KOPT-K1 (cell line): Measurements from ENCODE around the gene RPN2.

ENCODE experiments used
- H3K27ac ChIP-seq: fragments of 200-600 bp; sonication (generic); 2 replicates; pipeline ENCODE4 v1.5.1; 2016; ENCODE audit warnings: antibody characterized with exemption, mild to moderate bottlenecking, low read depth, low read length; ENCODE audit not compliant: poor library complexity, severe bottlenecking
- H3K36me3 ChIP-seq: fragments of 200-600 bp; sonication (generic); 2 replicates; pipeline ENCODE4 v1.5.1; 2017; ENCODE audit warnings: antibody characterized with exemption, mild to moderate bottlenecking, low read length, moderate library complexity; ENCODE audit not compliant: insufficient read depth
- H3K9me3 ChIP-seq: fragments of 200-600 bp; sonication (generic); 2 replicates; pipeline ENCODE4 v1.5.1; 2017; ENCODE audit warnings: antibody characterized with exemption, low read length, mild to moderate bottlenecking; ENCODE audit not compliant: insufficient read depth, poor library complexity, severe bottlenecking

RPN2 gene

DNA sequence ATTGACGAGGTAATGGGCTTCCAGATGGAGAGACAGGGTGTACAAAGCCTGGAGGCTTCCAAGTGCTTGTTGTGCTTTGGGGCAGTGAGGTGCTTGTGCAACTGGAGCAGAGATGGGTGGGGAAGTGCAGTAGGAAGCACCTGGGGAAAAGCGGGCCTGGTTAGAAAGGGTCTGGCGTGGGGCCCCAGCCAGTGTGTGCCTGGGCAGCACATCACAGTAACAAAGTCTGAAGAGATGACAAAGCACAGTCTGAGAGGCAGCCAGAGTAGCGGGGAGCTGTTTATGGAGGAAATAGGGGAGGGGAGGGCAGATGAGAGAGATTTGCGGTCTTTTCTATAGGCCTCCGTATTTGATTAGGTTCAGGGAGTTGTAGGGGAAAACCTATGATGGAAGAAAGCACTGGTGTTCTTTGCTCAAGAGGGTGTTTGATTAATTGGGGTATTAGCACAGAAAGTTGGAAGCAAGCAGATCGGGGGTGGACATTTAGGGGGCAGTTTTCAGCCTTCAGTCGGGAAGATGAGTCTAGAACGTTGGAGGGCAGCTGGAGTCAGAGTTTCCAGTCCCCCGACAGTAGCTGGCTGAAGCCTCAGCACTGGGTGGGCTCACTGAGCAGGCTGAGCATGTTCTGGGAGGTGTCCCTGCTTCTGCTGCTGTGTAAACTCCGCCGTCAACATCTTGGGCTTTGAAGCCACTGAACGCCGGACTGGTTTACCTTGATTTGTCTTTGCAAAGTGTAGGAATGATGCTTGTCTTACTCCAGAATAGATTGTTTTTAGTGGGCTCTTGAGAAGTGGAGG lies 15.7 kb downstream of the RPN2 start:
- no peak overlapping the region for H3K27ac ChIP-seq

DNA sequence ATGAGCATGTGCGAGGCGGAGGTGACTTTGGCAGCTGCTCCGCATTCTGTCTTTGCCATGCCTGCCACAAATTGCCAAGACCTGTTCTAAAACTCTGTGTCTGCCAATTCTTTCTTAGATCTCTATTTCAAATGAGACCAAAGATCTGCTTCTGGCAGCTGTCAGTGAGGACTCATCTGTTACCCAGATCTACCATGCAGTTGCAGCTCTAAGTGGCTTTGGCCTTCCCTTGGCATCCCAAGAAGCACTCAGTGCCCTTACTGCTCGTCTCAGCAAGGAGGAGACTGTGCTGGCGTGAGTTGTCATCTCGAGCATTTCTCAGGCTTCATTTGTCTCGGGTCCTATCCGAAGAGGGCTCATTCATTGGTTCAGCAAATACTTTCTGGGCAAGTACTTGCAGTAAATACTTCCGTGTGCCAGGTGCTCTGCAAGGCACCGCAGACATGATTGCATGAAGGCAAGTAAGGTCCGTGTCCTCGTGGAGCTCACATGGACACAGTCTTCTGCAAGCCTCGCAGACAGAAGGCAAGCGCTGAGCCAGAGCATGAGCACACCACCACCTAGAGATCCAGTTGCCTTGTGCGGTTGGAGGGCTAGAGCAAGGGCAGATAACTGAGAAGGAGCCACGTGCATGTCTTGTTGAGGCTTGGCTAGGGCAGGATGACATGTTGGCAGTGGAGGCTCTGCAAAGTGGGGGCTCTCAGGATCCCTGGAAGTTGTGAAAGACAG lies 20.0 kb downstream of the RPN2 start:
- Histone ChIP-seq H3K9me3 (no peaks in the 10 kb centered on the region), H3K36me3 (peaks cover 96% of the 10 kb centered on the region), H3K27ac (no peak overlapping the region)

More for the DNA sequence above, 15.7 kb downstream of the RPN2 start:
- no peaks in the 10 kb centered on the region for H3K9me3 ChIP-seq
- H3K36me3 ChIP-seq: peaks cover 86% of the 10 kb centered on the region

DNA sequence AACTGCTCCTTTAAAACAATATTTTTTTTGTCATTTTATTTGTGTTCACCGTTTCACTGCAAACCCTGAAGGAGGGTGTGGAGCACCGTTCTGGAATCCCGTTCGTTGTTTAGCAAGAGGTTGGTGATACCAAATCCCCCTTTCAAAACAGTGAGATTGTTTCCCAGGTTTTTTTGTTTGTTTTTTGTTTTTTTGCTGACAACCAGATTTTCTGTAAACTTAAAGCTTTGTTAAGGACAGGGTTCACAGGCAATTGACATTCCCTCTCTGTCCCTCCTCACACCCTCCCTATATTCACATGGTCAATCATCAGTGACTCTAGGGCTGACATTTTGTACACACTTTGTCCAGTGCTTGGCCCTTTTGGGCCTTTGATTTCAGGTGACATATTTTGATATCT lies 21.2 kb downstream of the RPN2 start:
- peaks cover 99% of the 10 kb centered on the region for H3K36me3 ChIP-seq
- H3K27ac ChIP-seq: no peak overlapping the region

DNA sequence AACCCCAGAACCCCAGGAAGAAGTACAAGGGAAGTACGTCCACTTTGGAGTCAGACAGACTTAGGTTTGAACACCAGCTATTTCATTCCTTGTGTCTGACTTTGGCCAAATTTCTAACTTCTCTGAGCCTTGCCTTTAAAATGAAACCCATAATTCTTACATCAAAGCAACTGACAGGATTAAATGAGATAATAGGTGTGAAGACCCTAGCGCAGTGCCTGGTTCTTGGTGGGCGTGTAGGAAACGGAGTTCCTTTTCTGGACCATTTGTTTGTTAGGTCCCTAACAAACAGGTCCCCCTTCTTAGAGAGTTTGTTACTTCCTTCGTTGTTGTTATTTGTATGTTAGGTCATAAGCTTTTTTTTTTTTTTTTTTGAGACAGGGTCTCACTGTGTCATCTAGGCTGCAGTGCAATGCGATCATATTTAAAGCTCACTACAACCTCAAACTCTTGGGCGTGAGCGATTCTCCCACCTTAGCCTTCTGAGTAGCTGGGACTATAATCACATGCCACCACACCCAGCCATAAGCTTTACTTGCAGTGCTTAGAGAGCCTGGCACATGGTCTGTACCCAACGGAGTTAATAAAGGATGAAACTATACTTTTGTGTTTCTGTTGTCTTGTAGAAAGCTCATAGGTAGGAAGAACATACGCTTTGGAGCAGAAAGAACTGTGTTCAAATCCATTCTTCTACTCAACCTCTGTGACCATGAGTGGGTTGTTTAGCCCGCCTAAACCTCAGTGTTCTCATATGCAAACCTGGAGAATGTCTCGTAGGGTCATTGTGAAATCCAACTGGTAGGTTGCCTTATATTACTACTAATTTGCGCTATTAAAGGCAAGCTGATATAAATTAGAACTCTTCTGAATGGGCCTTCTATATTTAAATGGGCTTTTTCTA lies 22.0 kb downstream of the RPN2 start:
- Histone ChIP-seq H3K36me3 (peaks cover 100% of the 10 kb centered on the region), H3K9me3 (no peaks in the 10 kb centered on the region), H3K27ac (no peak overlapping the region)

More for the DNA sequence above, 21.2 kb downstream of the RPN2 start:
- no peaks in the 10 kb centered on the region for H3K9me3 ChIP-seq

DNA sequence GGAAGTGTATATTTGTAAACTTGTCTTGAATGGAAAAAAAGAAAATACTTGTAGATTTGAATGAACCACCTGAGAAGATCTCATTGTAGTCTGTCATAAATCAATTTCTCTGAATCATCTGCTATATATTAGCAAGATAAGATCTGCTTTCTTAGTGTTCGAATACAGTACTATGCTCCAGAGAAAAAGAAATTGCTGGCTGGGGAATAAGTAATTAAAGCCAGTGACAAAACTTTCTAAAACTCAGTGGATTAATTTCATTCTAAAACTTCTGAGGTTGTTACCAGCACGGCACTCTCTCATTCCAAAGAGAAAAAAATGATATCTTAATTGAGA lies 22.7 kb downstream of the RPN2 start:
- Histone ChIP-seq H3K9me3 (no peaks in the 10 kb centered on the region), H3K36me3 (peaks cover 100% of the 10 kb centered on the region), H3K27ac (no peak overlapping the region)

DNA sequence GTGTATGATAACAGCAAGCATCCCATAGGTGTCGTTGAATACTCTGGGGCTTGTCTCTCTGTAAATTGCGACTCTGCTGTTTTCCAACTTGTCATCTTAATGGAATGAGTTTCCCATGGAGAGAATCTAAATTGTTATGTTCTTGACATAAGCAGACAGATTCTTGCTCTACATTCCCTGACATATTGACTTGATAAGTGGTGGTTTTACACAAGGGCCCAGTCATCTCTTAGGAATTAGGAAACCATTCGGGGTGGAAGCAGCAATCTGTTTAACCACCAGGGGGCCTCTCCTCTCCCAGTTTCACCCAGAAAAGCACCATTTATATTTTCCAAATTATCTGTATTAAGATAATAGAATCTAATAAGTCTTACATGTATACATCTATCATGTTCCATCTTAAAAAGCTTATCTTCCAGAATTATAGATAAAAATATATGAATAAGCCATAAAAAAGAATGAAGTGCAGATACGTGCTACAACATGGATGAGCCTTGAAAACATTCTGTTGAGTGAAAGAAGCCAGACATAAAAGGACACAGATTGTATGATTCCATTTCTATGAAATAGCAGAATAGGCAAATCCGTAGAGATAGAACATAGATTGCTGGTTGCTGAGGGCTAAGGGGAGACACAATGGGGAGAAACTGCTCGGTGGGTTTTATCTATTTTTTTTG lies 23.3 kb downstream of the RPN2 start:
- peaks cover 100% of the 10 kb centered on the region for H3K36me3 ChIP-seq
- H3K27ac ChIP-seq: no peak overlapping the region

DNA sequence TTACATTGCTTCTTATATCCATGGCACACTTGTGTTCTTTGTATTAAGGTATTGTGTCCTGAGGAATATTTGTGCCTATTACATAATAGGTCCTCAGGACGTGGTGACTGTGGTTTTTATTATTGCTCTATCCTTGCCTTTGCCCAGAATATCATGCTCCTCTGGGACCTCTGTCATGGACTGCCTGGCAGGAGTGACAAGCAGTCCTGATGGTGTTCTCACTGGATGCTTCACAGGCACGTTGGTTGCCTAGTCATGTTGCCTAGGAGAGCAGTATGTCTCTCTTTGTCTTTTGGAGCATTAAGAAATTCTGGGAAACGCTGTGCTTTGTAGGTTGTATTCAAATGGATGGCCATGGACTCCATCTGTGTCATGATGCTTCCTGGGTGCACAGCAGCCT lies 24.9 kb downstream of the RPN2 start:
- no peaks in the 10 kb centered on the region for H3K9me3 ChIP-seq
- no peak overlapping the region for H3K27ac ChIP-seq
- H3K36me3 ChIP-seq: peaks cover 100% of the 10 kb centered on the region

More for the DNA sequence above, 23.3 kb downstream of the RPN2 start:
- no peaks in the 10 kb centered on the region for H3K9me3 ChIP-seq

DNA sequence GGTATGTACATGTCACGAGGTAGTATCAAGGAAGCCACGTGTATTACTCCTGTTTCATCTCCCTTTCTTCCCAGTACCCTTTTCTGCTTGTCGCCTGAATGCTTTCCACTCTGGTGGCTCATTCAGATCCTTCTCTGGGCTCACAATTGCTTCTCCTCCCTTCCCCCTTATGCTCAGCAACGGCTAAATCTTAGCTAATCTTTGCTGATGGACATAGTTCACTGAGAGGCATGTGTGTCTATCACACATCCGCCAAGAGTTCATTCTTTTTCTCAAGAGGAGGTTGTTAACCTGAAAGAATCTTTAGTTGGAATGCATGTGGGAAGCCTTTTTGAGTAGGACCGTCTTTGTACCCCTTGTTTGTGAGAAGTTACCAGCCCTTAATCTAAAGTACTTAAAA lies 26.0 kb downstream of the RPN2 start:
- Histone ChIP-seq H3K9me3 (no peaks in the 10 kb centered on the region), H3K36me3 (peaks cover 100% of the 10 kb centered on the region), H3K27ac (no peak overlapping the region)

DNA sequence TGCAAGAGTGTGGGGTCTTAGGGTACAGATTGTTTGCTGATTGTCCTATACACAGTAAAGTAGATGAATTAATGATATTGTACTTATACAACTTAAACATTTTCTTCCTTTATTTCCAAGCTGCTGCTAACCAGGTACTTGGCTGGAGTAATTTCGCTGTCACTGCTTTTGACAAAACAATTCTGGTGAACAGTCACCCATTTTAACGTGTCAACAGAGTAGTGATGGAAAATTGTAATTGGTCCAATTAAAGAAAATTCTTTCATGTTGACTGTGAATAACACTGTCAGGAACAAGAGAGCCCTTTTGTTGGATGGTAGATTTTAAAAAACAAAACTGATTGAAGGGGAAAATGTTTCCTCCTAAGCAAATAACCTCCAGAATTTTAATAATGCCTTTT lies 26.7 kb downstream of the RPN2 start:
- Histone ChIP-seq H3K9me3 (no peaks in the 10 kb centered on the region), H3K36me3 (peaks cover 100% of the 10 kb centered on the region)

DNA sequence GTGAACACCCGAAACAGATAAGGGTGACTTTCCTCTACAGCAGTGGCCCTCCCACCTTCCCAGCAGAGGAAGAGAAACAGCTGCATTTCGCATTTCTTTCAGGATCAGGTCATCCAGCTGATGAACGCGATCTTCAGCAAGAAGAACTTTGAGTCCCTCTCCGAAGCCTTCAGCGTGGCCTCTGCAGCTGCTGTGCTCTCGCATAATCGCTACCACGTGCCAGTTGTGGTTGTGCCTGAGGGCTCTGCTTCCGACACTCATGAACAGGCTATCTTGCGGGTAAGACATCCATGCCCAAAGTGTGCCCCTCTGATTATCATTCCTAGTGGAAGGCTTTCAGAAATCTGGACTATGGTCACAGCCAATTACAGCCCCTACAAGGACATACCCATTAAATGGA lies 28.0 kb downstream of the RPN2 start:
- peaks cover 100% of the 10 kb centered on the region for H3K36me3 ChIP-seq
- no peak overlapping the region for H3K27ac ChIP-seq

More for the DNA sequence above, 26.7 kb downstream of the RPN2 start:
- no peak overlapping the region for H3K27ac ChIP-seq

DNA sequence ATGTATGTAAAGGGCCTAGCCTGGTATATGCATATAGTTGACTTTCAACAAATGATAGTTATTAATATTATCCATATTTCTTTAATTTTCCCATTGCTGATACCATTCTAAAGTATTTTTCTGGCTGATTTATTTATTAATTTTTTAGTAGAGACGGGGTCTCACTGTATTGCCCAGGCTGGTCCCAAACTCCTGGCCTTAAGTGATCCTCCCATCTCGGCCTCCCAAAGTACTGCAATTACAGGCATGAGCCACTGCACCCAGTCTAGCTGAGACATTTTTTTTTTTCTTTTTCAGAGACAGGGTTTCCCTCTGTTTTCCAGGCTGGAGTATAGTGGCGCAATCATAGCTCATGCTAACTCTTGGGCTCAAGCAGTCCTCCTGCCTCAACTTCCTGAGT lies 30.1 kb downstream of the RPN2 start:
- H3K36me3 ChIP-seq: peaks cover 100% of the 10 kb centered on the region

More for the DNA sequence above, 28.0 kb downstream of the RPN2 start:
- no peaks in the 10 kb centered on the region for H3K9me3 ChIP-seq

DNA sequence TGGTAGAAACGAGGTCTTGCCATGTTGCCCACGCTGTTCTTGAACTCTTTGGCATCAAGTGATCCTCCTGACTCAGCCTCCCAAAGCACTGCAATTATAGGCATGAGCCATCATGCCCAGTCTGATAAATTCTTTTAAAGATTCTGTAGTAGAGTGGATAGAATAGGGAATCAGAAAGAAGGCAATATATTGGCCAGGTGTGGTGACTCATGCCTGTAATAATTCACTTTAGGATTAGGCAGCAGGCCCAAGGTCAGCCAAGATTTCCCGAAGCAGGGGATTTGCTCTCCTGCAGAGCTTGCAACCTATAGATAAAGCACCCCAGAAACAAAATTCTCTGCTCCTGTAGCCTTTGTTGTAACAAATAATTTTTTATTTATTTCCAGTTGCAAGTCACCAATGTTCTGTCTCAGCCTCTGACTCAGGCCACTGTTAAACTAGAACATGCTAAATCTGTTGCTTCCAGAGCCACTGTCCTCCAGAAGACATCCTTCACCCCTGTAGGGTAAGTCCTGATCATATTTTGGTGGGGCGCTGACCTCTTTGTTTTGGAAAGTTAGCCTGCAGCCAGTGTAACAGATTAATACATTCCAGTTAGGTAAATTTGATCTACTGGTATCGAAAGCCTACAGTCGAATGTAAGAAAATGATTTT lies 30.7 kb downstream of the RPN2 start:
- H3K27ac ChIP-seq: no peak overlapping the region
- no peaks in the 10 kb centered on the region for H3K9me3 ChIP-seq
- peaks cover 100% of the 10 kb centered on the region for H3K36me3 ChIP-seq

More for the DNA sequence above, 30.1 kb downstream of the RPN2 start:
- Histone ChIP-seq H3K27ac (no peak overlapping the region), H3K9me3 (no peaks in the 10 kb centered on the region)

DNA sequence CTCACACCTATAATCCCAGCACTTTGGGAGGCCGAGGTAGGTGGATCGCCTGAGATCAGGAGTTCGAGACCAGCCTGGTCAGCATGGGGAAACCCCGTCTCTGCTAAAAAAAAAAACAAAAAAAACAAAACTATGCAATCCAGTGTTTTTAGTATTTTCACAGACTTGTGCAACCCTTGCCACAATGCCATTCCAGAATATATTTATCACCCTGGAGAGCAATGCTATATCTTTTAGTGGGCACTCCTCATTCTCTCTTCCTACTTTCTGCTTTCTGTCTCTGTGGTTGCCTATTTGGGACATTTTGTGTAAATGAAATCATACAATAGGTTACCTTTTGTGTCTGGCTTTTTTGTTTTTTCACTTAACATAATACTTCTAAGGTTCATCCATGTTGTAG lies 39.3 kb downstream of the RPN2 start:
- no peaks in the 10 kb centered on the region for H3K9me3 ChIP-seq
- H3K36me3 ChIP-seq: peaks cover 97% of the 10 kb centered on the region
- H3K27ac ChIP-seq: no peak overlapping the region

DNA sequence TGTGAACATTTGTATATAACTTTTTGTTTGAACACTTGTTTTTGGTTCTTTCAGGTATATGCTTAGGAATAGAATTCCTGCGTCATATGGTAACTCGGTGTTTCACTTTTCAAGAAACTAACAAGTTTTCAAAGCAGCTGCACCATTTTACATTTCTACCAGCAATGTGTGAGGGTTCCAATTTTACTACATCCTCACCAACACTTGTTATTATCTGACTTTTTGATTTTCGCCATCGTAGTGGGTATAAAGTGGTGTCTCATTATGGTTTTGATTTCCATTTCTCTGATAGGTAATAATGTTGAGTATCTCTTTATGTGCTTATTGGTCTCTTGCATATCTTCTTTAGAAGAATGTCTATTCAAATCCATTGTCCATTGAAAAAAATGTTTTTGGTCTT lies 39.8 kb downstream of the RPN2 start:
- Histone ChIP-seq H3K36me3 (peaks cover 97% of the 10 kb centered on the region), H3K27ac (no peak overlapping the region), H3K9me3 (no peaks in the 10 kb centered on the region)
